HepG2 (cell line): ENCODE measurements around the gene NUDT15. TPM values are rescaled to one million over a fixed set of nuclear protein-coding genes. Genes with fewer than 3 reads are reported as not detected.
A peak's percentile ranks its signal among the peaks of the same experiment; 100 is the strongest.

Source experiments
- AKAP8 ChIP-seq: sonication (generic); formaldehyde crosslinking; IDR thresholded peaks from 2 replicates; pipeline ENCODE4 v1.5.1; 2020; ENCODE audit warnings: mild to moderate bottlenecking, missing genetic modification reagents
- CC2D1A ChIP-seq: sonication (generic); formaldehyde crosslinking; IDR thresholded peaks from 2 replicates; pipeline ENCODE4 v1.8.1; 2023; ENCODE audit warnings: mild to moderate bottlenecking, missing genetic modification reagents
- DNMT3B ChIP-seq: conservative IDR thresholded peaks from 2 replicates; pipeline ENCODE4 v1.6.1; 2016; ENCODE audit warnings: missing biosample characterization, control low read depth
- HHEX ChIP-seq: IDR thresholded peaks from 2 replicates; pipeline ENCODE4 v1.6.1; 2016; ENCODE audit warnings: control low read depth
- KDM5B ChIP-seq: sonication (generic); formaldehyde crosslinking; IDR thresholded peaks from 2 replicates; pipeline ENCODE4 v1.4.0; 2020; ENCODE audit warnings: missing genetic modification reagents, mild to moderate bottlenecking, borderline replicate concordance
- RXRA ChIP-seq: sonication (generic); formaldehyde crosslinking; IDR thresholded peaks from 2 replicates; pipeline ENCODE4 v1.5.1; 2020; ENCODE audit warnings: missing genetic modification reagents
- TGIF2 ChIP-seq: IDR thresholded peaks from 2 replicates; pipeline ENCODE4 v1.6.1; 2016; ENCODE audit warnings: control low read depth, missing compliant biosample characterization
- TP53 ChIP-seq: sonication (generic); formaldehyde crosslinking; conservative IDR thresholded peaks from 2 replicates; pipeline ENCODE4 v1.4.0; 2020; ENCODE audit warnings: missing genetic modification reagents
- ZFX ChIP-seq: sonication (generic); formaldehyde crosslinking; IDR thresholded peaks from 2 replicates; pipeline ENCODE4 v1.4.0; 2020; ENCODE audit warnings: mild to moderate bottlenecking, low read depth, missing genetic modification reagents, moderate library complexity
- ZNF331 ChIP-seq: sonication (generic); formaldehyde crosslinking; IDR thresholded peaks from 2 replicates; pipeline ENCODE4 v1.4.0; 2020; ENCODE audit warnings: missing genetic modification reagents
- ZNF335 ChIP-seq: sonication (generic); formaldehyde crosslinking; IDR thresholded peaks from 2 replicates; pipeline ENCODE4 v1.4.0; 2020; ENCODE audit warnings: missing genetic modification reagents
- ZNF350 ChIP-seq: sonication (generic); formaldehyde crosslinking; IDR thresholded peaks from 2 replicates; pipeline ENCODE4 v1.4.0; 2020; ENCODE audit warnings: mild to moderate bottlenecking, low read depth, missing genetic modification reagents, borderline replicate concordance
- ZNF550 ChIP-seq: sonication (generic); formaldehyde crosslinking; IDR thresholded peaks from 2 replicates; pipeline ENCODE4 v1.4.0; 2020; ENCODE audit warnings: mild to moderate bottlenecking, missing genetic modification reagents, borderline replicate concordance
- ZNF607 ChIP-seq: sonication (generic); formaldehyde crosslinking; IDR thresholded peaks from 2 replicates; pipeline ENCODE4 v1.5.1; 2020; ENCODE audit warnings: missing genetic modification reagents, mild to moderate bottlenecking, borderline replicate concordance
- ZNF614 ChIP-seq: IDR thresholded peaks from 2 replicates; pipeline ENCODE4 v1.6.1; 2018; ENCODE audit warnings: missing biosample characterization, missing genetic modification reagents, inconsistent platforms, borderline replicate concordance
- ZSCAN12 ChIP-seq: sonication (generic); formaldehyde crosslinking; IDR thresholded peaks from 2 replicates; pipeline ENCODE4 v1.9.0; 2021; ENCODE audit warnings: mild to moderate bottlenecking, missing genetic modification reagents
- ZSCAN31 ChIP-seq: sonication (generic); formaldehyde crosslinking; IDR thresholded peaks from 2 replicates; pipeline ENCODE4 v1.5.0; 2020; ENCODE audit warnings: low read depth, mild to moderate bottlenecking, missing genetic modification reagents
- polyA plus RNA-seq, 8 experiments: library from polyadenylated mRNA; depleted of rRNA in 3 of 8; stranded (reverse) in 7 of 8; unstranded in 1 of 8; fragments of >200 nt; fragmentation: Illumina TruSeq in 4 of 8; extraction: Trizol in 4 of 8; gene quantifications; 2 replicates each; pipeline versions ENCODE4 v1.2.1 to v1.2.3, GENCODE V29; 2011 to 2016; ENCODE audit warnings: low read depth in 4 of 8, missing spikeins in 1 of 8, mixed read lengths in 1 of 8; ENCODE audit not compliant: insufficient read depth in 1 of 8
- total RNA-seq, 5 experiments: library from RNA; depleted of rRNA; stranded (reverse); fragments of >200 nt; fragmentation: Illumina TruSeq; extraction: Trizol; gene quantifications; 2 replicates each; pipeline ENCODE4 v1.2.3, GENCODE V29; 2016; ENCODE audit warnings: low read depth in 1 of 5
- TF ChIP-seq, protein P1 (sequence below): sonication (generic); formaldehyde crosslinking; IDR thresholded peaks from 2 replicates; pipeline ENCODE4 v1.4.0; 2020; ENCODE audit warnings: missing genetic modification reagents
- TF ChIP-seq, protein P2 (sequence below): sonication (generic); formaldehyde crosslinking; IDR thresholded peaks from 2 replicates; pipeline ENCODE4 v1.8.1; 2023; ENCODE audit warnings: mild to moderate bottlenecking, missing genetic modification reagents
- TF ChIP-seq, protein P3 (sequence below): sonication (generic); formaldehyde crosslinking; IDR thresholded peaks from 2 replicates; pipeline ENCODE4 v1.5.0; 2020; ENCODE audit warnings: missing genetic modification reagents
- TF ChIP-seq, protein P4 (sequence below): sonication (generic); formaldehyde crosslinking; IDR thresholded peaks from 2 replicates; pipeline ENCODE4 v1.4.0; 2020; ENCODE audit warnings: missing genetic modification reagents
- TF ChIP-seq, protein P5 (sequence below): sonication (generic); formaldehyde crosslinking; conservative IDR thresholded peaks from 2 replicates; pipeline ENCODE4 v1.5.0; 2020; ENCODE audit warnings: missing genetic modification reagents

Gene NUDT15
- total and polyA plus RNA-seq, 2 of the 13 experiments (the other 11 are each of a cell fraction or from before 2014, with no cell fraction given): 21.3 to 47.3 TPM

DNA sequence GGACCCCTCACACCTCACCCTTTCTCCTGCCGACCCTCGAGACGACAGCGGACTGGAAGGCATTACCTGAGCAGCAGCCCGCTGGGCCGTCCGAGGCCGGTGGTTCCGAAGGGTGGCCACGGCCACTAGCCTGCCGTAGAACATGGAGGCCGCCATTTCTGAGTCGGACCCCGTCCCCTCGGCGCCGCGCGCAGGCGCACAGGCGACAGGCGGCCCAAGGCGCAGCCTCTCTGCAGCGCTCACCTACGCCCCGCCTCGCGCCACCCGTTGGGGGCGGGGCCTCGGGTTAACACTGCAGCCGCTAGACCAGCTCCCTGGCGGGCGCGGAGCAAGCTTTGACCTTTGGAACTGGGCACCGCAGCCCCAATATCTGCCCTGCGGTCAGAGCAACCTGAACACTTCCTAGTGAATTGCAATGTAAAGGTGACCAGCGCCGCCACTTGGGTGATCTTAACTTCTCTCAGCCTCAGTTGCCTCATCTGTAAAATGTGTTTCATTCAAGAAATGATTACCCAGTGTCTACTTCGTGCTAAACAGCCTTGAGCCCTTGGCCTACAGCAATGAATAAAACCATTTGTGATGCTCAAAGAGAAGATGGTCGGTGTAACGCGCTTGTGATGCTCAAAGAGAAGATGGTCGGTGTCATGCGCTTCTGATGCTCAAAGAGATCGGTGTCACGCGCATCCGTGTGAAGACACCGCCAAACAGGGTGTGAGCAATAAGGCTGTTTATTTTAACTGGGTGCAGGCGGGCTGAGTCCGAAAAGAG lies 36.2 kb upstream of the NUDT15 start, which contains the start of gene SUCLA2 (continued):
- TF ChIP-seq, protein P1, sequence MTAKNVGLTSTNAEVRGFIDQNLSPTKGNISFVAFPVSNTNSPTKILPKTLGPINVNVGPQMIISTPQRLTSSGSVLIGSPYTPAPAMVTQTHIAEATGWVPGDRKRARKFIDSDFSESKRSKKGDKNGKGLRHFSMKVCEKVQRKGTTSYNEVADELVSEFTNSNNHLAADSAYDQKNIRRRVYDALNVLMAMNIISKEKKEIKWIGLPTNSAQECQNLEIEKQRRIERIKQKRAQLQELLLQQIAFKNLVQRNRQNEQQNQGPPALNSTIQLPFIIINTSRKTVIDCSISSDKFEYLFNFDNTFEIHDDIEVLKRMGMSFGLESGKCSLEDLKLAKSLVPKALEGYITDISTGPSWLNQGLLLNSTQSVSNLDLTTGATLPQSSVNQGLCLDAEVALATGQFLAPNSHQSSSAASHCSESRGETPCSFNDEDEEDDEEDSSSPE (CRISPR knock-in tag): peak; percentile 65
- TF ChIP-seq TGIF2 (CRISPR knock-in tag) (peak; percentile 9; the same call in 1 of the 2 replicates), HHEX (CRISPR knock-in tag) (no peak), CC2D1A (CRISPR knock-in tag) (no peak), AKAP8 (CRISPR knock-in tag) (peak; percentile 51; the same call in 1 of the 2 replicates), ZFX (CRISPR knock-in tag) (peak; percentile 90), ZSCAN12 (no peak), ZNF614 (peak; percentile 72; the same call in 1 of the 2 replicates), ZNF350 (CRISPR knock-in tag) (peak; percentile 60; the same call in 1 of the 2 replicates), ZNF550 (CRISPR knock-in tag) (no peak), TP53 (no peak), RXRA (CRISPR knock-in tag) (peak; percentile 52), DNMT3B (CRISPR knock-in tag) (0 out of 2 replicates have a peak, but pooled peaks have one; percentile 62), ZSCAN31 (0 out of 2 replicates have a peak, but pooled peaks have one; percentile 82), ZNF607 (CRISPR knock-in tag) (peak; percentile 90), KDM5B (CRISPR knock-in tag) (peak; percentile 93), ZNF331 (CRISPR knock-in tag) (peak; percentile 57), ZNF335 (peak; percentile 68; the same call in 1 of the 2 replicates)
- TF ChIP-seq, protein P2, sequence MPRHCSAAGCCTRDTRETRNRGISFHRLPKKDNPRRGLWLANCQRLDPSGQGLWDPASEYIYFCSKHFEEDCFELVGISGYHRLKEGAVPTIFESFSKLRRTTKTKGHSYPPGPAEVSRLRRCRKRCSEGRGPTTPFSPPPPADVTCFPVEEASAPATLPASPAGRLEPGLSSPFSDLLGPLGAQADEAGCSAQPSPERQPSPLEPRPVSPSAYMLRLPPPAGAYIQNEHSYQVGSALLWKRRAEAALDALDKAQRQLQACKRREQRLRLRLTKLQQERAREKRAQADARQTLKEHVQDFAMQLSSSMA: peak; percentile 89
- TF ChIP-seq, protein P3, sequence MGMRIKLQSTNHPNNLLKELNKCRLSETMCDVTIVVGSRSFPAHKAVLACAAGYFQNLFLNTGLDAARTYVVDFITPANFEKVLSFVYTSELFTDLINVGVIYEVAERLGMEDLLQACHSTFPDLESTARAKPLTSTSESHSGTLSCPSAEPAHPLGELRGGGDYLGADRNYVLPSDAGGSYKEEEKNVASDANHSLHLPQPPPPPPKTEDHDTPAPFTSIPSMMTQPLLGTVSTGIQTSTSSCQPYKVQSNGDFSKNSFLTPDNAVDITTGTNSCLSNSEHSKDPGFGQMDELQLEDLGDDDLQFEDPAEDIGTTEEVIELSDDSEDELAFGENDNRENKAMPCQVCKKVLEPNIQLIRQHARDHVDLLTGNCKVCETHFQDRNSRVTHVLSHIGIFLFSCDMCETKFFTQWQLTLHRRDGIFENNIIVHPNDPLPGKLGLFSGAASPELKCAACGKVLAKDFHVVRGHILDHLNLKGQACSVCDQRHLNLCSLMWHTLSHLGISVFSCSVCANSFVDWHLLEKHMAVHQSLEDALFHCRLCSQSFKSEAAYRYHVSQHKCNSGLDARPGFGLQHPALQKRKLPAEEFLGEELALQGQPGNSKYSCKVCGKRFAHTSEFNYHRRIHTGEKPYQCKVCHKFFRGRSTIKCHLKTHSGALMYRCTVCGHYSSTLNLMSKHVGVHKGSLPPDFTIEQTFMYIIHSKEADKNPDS: 0 out of 2 replicates have a peak, but pooled peaks have one; percentile 55
- TF ChIP-seq, protein P4, sequence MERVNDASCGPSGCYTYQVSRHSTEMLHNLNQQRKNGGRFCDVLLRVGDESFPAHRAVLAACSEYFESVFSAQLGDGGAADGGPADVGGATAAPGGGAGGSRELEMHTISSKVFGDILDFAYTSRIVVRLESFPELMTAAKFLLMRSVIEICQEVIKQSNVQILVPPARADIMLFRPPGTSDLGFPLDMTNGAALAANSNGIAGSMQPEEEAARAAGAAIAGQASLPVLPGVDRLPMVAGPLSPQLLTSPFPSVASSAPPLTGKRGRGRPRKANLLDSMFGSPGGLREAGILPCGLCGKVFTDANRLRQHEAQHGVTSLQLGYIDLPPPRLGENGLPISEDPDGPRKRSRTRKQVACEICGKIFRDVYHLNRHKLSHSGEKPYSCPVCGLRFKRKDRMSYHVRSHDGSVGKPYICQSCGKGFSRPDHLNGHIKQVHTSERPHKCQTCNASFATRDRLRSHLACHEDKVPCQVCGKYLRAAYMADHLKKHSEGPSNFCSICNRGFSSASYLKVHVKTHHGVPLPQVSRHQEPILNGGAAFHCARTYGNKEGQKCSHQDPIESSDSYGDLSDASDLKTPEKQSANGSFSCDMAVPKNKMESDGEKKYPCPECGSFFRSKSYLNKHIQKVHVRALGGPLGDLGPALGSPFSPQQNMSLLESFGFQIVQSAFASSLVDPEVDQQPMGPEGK (CRISPR knock-in tag): peak; percentile 12; the same call in 1 of the 2 replicates
- TF ChIP-seq, protein P5, sequence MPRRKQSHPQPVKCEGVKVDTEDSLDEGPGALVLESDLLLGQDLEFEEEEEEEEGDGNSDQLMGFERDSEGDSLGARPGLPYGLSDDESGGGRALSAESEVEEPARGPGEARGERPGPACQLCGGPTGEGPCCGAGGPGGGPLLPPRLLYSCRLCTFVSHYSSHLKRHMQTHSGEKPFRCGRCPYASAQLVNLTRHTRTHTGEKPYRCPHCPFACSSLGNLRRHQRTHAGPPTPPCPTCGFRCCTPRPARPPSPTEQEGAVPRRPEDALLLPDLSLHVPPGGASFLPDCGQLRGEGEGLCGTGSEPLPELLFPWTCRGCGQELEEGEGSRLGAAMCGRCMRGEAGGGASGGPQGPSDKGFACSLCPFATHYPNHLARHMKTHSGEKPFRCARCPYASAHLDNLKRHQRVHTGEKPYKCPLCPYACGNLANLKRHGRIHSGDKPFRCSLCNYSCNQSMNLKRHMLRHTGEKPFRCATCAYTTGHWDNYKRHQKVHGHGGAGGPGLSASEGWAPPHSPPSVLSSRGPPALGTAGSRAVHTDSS (CRISPR knock-in tag): peak; percentile 8; the same call in 1 of the 2 replicates
